ENCODE data around the gene CTPS1. TPM values are rescaled to one million over a fixed set of nuclear protein-coding genes. Genes with fewer than 3 reads are reported as not detected.

The CTPS1 gene
- total RNA-seq, 1 donor from 2014 or later, result 6.7 TPM

DNA sequence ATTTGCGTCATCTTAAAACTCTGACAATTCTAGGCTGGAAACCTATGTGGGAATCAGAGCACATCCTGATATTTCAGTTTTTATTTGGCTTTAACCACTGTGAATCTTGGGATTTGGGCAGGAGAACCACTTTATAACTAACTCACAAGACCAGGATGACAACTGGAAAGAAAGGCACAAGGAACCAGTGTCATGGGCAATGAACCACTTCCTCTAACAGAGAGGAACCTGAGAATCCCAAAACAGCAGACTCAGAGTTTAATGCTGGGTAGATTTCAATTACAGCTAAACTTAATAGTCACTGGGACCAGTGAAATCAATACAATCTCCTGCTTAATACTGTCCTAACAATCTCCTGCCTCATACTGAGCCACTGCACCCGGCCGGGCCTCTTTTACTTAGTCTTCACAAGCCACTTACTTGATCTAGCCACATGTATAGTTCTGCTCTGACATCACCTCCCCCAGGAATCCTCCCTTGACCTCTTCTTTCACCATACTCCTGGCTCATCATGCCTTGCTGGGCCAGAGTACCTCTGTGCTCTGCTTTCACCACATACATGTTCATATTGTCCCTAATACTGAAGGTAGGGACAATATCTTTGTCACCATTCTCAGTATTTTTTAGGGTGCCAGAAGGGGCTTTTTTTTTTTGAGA lies 62.2 kb downstream of the CTPS1 start:
- intact Hi-C loops (cut with micrococcal nuclease), result no loop called here
- no peak for ATAC-seq
- DNase-seq, result no peak

DNA sequence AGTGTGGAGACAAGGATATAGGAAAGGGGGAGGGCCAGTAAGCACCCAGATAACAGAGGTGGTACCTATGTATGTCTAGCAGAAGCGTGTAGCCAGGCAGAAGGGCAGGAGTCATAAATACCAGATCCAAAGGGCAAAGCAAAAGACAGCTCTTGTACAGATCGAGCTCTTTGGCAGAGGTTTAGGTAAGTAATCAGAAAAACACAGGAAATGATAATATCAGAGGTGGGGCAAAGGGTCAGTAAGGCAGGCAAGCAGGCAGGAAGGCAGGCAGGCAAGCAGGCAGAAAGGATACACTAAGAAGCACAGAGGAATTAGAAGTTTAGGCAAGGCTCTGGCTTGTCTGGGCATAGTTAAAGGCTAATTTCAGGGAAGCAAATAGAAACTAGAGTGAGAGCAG lies 64.7 kb downstream of the CTPS1 start:
- intact Hi-C loops (cut with micrococcal nuclease), result no loop called here
- DNase-seq, result no peak
- ATAC-seq, result no peak

DNA sequence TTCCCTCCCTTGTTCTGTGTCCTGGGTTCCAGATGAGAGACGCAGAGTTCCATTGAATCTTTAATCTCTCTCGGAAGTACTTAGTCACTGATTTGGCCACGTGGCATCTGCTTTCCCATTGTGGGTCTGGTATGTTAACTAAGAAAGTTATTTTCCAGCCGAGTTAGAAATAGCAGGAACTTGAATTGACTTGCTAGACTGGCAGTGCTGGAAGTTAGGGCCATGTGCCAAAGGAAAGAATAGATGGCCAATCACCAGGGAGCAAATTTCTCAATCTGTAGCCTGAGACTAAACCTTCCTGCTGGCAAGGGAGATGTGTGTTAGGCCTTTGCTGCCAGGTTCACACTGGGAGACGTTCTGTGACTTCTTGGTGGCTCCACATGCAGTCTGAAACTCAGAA lies 66.2 kb downstream of the CTPS1 start:
- intact Hi-C loops (cut with micrococcal nuclease), result no loop called here
- ATAC-seq (peak; percentile 92), DNase-seq (no peak)

GRCh38 chr1:41046347-41046775 lies 66.9 kb downstream of the CTPS1 start:
- intact Hi-C loops (cut with micrococcal nuclease), result no loop called here
- peak; percentile 30 for ATAC-seq
- no peak for DNase-seq

DNA sequence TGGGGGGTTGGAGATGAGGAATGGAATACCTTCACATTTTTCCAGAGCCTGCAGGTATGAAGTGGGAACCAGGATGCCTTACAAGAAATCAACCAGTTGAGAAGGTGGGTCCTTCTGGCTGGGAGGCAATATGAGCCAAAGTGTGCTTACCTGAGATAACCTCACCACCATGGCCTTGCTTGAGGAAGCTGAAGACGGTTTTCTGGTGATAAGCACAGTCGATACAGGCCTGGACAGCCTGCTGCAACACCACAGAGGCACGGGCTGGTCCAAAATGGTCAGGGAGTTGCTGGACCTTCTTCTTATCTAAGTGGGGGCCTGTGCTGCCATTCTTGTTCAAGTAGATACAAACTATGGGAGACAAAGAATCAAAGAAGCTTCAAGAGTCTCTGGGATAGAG lies 69.0 kb downstream of the CTPS1 start:
- DNase-seq (no peak), ATAC-seq (no peak)
- intact Hi-C loops (cut with micrococcal nuclease), result no loop called here

DNA sequence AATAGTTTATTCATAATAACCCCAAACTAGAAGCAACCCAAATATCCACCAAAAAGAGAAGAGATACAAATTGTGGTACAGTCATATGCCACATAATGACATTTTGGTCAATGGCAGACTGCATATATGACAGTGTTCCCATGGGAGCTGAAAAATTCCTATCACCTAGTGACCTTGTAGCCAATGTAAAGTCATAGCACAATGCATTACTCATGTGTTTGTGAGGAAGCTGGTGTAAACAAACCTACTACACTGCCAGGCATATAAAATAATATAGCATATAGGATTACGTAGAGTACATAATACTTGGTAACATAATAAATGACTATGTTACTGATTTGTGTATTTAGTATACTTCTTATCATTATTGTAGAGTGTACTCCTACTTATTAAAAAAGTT lies 71.5 kb downstream of the CTPS1 start:
- DNase-seq (no peak), ATAC-seq (no peak)
- intact Hi-C loops (cut with micrococcal nuclease), result no loop called here

- intact Hi-C loops (cut with micrococcal nuclease), result no loop called here
- no peak for ATAC-seq
- DNase-seq, result no peak
Measured at GRCh38 chr1:41053316-41053715, 73.8 kb downstream of the CTPS1 start.

DNA sequence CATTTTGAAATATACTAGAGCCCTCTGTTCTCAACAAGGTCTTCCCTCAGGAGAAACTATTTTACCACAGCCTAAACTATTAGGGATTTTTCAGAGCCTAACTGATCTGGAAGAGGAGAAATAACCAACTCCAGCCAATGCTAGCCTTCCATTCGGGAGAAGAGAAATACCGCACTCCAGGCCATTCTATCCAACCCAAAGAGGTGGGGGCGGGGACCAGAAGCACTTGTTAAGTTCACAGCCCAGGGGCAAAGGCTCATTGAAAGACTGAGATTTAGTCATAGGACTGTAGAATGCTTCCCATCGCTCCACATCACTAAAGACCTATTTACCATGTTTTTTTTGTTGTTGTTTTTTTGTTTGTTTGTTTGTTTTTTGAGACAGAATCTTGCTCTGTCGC lies 77.4 kb downstream of the CTPS1 start:
- DNase-seq (no peak), ATAC-seq (no peak)
- intact Hi-C loops (cut with micrococcal nuclease), result no loop called here

Other genes with a start within 250 kb of the CTPS1 start
- 1.9 TPM for gene KCNQ4, start 195.9 kb upstream of the CTPS1 start, total RNA-seq
- gene CITED4, start 117.3 kb upstream of the CTPS1 start, total RNA-seq, result 45.4 TPM
- gene SLFNL1, start 42.0 kb downstream of the CTPS1 start, total RNA-seq, result 0.37 TPM

Data from left ventricle myocardium superior (tissue), 1 donor.